ENCODE data around the gene ACAP3.

Gene ACAP3

GRCh38 chr1:1344655-1345361 lies 37.1 kb upstream of the ACAP3 start:
- DNase-seq (ENCODE audit: low spot score) = no peak

GRCh38 chr1:1343811-1344421 lies 36.2 kb upstream of the ACAP3 start:
- DNase-seq (ENCODE audit: low spot score) = no peak

- DNase-seq (ENCODE audit: low spot score) = no peak
These were observed 34.9 kb upstream of the ACAP3 start for GRCh38 chr1:1342584-1343115.

GRCh38 chr1:1342061-1342562 lies 34.4 kb upstream of the ACAP3 start:
- DNase-seq (ENCODE audit: low spot score) = no peak

- DNase-seq (ENCODE audit: low spot score) = no peak
These were observed 33.9 kb upstream of the ACAP3 start for GRCh38 chr1:1341549-1342021.

GRCh38 chr1:1340791-1341548 lies 33.2 kb upstream of the ACAP3 start:
- no peak for DNase-seq (ENCODE audit: low spot score)

- no peak for DNase-seq (ENCODE audit: low spot score)
These were observed 32.5 kb upstream of the ACAP3 start for GRCh38 chr1:1340185-1340584.

GRCh38 chr1:1338278-1338677 lies 30.5 kb upstream of the ACAP3 start:
- no peak for DNase-seq (ENCODE audit: low spot score)

- no peak for DNase-seq (ENCODE audit: low spot score)
These were observed 30.0 kb upstream of the ACAP3 start for GRCh38 chr1:1337793-1338147.

GRCh38 chr1:1336931-1337792 lies 29.4 kb upstream of the ACAP3 start:
- no peak for DNase-seq (ENCODE audit: low spot score)

- no peak for DNase-seq (ENCODE audit: low spot score)
These were observed 28.7 kb upstream of the ACAP3 start for GRCh38 chr1:1336446-1336845.

GRCh38 chr1:1335792-1336248 lies 28.1 kb upstream of the ACAP3 start:
- DNase-seq (ENCODE audit: low spot score) = no peak

- DNase-seq (ENCODE audit: low spot score) = no peak
These were observed 27.6 kb upstream of the ACAP3 start for GRCh38 chr1:1335283-1335682.

- DNase-seq (ENCODE audit: low spot score) = no peak
These were observed 27.1 kb upstream of the ACAP3 start for GRCh38 chr1:1334835-1335234.

GRCh38 chr1:1333551-1334241 lies 26.0 kb upstream of the ACAP3 start:
- DNase-seq (ENCODE audit: low spot score) = no peak

- no peak for DNase-seq (ENCODE audit: low spot score)
These were observed 25.2 kb upstream of the ACAP3 start for GRCh38 chr1:1332774-1333480.

GRCh38 chr1:1332031-1332755 lies 24.5 kb upstream of the ACAP3 start:
- DNase-seq (ENCODE audit: low spot score) = no peak

GRCh38 chr1:1331068-1331965 lies 23.6 kb upstream of the ACAP3 start, which contains the start of gene TAS1R3:
TSS of gene TAS1R3 (plus strand) at chr1:1331280. CDS start at chr1:1331346, 66 bp downstream.
- DNase-seq (ENCODE audit: low spot score) = no peak
